GM18951 (cell line): ENCODE results near the gene CDK13.
"Not testable (repeated sequence)": the region's sequence is repeated elsewhere in the genome, so short reads cannot be mapped to it uniquely, and the experiment has no call there.

Experiments used
- POLR2A ChIP-seq: IDR thresholded peaks from 4 replicates; pipeline ENCODE4 v1.6.1; 2011; ENCODE audit warnings: mild to moderate bottlenecking; ENCODE audit not compliant: insufficient read length, insufficient read depth; ENCODE audit errors: extremely low read depth
- in situ Hi-C: fragments of 300-500 bp; cut with MboI; formaldehyde crosslinking; loops from one replicate; pipeline ENCODE4 v1.12.0; 2022; ENCODE audit warnings: low sequenced_read_pairs, mixed read lengths, inconsistent platforms; ENCODE audit not compliant: unreplicated experiment

Gene CDK13

GRCh38 chr7:40147371-40148246 is 197.6 kb downstream of the CDK13 start:
- no peak for TF ChIP-seq POLR2A
- in situ Hi-C loops: no loop called here

- in situ Hi-C loops: not testable (repeated sequence)
These were observed 198.2 kb downstream of the CDK13 start for GRCh38 chr7:40148247-40148580.

GRCh38 chr7:40148671-40149070 is 198.6 kb downstream of the CDK13 start:
- TF ChIP-seq POLR2A: no peak
- in situ Hi-C loops: no loop called here
